Left lung (tissue), 10 donors: ENCODE measurements around the gene FBXL4. TPM values are rescaled to one million over a fixed set of nuclear protein-coding genes. Genes with fewer than 3 reads are reported as not detected.

Source experiments
- ATAC-seq: fragments of 200-7000 bp; cut with Tn5 transposase; one replicate; pipeline ENCODE4 v1.9.1; 2020; ENCODE audit warnings: moderate library complexity
- DNase-seq, 4 donors: peaks; one replicate each; pipeline ENCODE4 v3.0.0-alpha.2; 2013 to 2020
- H3K27ac ChIP-seq, 2 donors: fragments of 200-600 bp; sonication (generic) in 1 of 2; one replicate each; pipeline versions ENCODE4 v1.5.0 to v1.8.0; 2020 to 2021
- H3K27me3 ChIP-seq, 2 donors: fragments of 200-600 bp; sonication (generic) in 1 of 2; one replicate each; pipeline versions ENCODE4 v1.5.0 to v1.8.0; 2020 to 2021
- H3K36me3 ChIP-seq, 2 donors: fragments of 200-600 bp; sonication (generic) in 1 of 2; one replicate each; pipeline versions ENCODE4 v1.5.0 to v1.8.0; 2020 to 2021
- H3K4me1 ChIP-seq, 2 donors: fragments of 200-600 bp; one replicate each; pipeline ENCODE4 v1.8.0; 2021
- H3K4me3 ChIP-seq, 2 donors: fragments of 200-600 bp; sonication (generic) in 1 of 2; one replicate each; pipeline versions ENCODE4 v1.5.0 to v1.8.0; 2020 to 2021; ENCODE audit warnings: mild to moderate bottlenecking in 1 of 2
- H3K9me3 ChIP-seq, 2 donors: fragments of 200-600 bp; sonication (generic) in 1 of 2; one replicate each; pipeline versions ENCODE4 v1.5.0 to v1.8.0; 2020 to 2021
- intact Hi-C, 2 donors: fragments of 100-400 bp; cut with DNase I; formaldehyde crosslinking; loops; one replicate each; pipeline versions ENCODE4 v1.11.2 to v1.14.2; 2022
- polyA plus RNA-seq, 6 donors: library from polyadenylated mRNA; unstranded; fragments of 120-200 nt; gene quantifications; one replicate each; pipeline ENCODE4 v1.2.1, GENCODE V29; 2013; ENCODE audit not compliant: insufficient read length in 6 of 6
- total RNA-seq, 2 donors: library from RNA; stranded (reverse); fragmentation: NEBNext Ultra II Directional; extraction: Animal tissue kit (Norgen Biotek cat#: 25700); gene quantifications; one replicate each; pipeline ENCODE4 v1.2.1, GENCODE V29; 2021
- TF ChIP-seq, protein P1 (sequence below), 2 donors: fragments of 200-600 bp; sonication (generic) in 1 of 2; IDR thresholded peaks; one replicate each; pipeline versions ENCODE4 v1.5.0 to v1.8.0; 2021; ENCODE audit warnings: antibody characterized with exemption in 2 of 2
- donor health status: DM: no; HTN: yes; CAD: no.
- donor health status: DM: no; HTN: no; CAD: no.

FBXL4 gene
- total and polyA plus RNA-seq, 8 donors: 18.7 to 24.4 (median 21.0) TPM

DNA sequence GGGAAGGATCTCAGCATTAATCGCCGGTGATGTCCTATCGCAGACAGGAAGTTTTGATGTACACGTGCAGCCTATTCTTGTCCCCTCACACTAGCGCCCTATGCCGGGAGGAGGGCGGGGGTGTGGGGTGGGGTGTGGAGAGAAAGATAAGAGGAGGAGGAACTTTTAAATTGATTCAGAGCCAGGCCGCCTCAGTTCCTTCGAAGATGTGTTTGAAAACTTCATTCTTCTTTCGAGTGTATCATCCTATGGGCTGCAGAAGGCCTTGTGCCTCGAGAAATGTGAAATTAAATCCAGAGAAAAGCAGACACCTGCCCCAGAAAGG, 115.8 kb downstream of the FBXL4 start:
- Histone ChIP-seq H3K4me3 (no peak overlapping the region), H3K36me3 (no peaks in the 10 kb centered on the region), H3K27ac (no peak overlapping the region), H3K9me3 (no peaks in the 10 kb centered on the region), H3K27me3 (peaks cover 91 to 100% of the 10 kb centered on the region in 2 donors), H3K4me1 (peaks cover 12 to 49% of the 10 kb centered on the region in 2 donors)
- intact Hi-C loops: no loop called here
- DNase-seq: no peak
- no peak for ATAC-seq
- TF ChIP-seq, protein P1, sequence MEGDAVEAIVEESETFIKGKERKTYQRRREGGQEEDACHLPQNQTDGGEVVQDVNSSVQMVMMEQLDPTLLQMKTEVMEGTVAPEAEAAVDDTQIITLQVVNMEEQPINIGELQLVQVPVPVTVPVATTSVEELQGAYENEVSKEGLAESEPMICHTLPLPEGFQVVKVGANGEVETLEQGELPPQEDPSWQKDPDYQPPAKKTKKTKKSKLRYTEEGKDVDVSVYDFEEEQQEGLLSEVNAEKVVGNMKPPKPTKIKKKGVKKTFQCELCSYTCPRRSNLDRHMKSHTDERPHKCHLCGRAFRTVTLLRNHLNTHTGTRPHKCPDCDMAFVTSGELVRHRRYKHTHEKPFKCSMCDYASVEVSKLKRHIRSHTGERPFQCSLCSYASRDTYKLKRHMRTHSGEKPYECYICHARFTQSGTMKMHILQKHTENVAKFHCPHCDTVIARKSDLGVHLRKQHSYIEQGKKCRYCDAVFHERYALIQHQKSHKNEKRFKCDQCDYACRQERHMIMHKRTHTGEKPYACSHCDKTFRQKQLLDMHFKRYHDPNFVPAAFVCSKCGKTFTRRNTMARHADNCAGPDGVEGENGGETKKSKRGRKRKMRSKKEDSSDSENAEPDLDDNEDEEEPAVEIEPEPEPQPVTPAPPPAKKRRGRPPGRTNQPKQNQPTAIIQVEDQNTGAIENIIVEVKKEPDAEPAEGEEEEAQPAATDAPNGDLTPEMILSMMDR (IDR thresholded peaks at IDR 0.05): no peak

DNA sequence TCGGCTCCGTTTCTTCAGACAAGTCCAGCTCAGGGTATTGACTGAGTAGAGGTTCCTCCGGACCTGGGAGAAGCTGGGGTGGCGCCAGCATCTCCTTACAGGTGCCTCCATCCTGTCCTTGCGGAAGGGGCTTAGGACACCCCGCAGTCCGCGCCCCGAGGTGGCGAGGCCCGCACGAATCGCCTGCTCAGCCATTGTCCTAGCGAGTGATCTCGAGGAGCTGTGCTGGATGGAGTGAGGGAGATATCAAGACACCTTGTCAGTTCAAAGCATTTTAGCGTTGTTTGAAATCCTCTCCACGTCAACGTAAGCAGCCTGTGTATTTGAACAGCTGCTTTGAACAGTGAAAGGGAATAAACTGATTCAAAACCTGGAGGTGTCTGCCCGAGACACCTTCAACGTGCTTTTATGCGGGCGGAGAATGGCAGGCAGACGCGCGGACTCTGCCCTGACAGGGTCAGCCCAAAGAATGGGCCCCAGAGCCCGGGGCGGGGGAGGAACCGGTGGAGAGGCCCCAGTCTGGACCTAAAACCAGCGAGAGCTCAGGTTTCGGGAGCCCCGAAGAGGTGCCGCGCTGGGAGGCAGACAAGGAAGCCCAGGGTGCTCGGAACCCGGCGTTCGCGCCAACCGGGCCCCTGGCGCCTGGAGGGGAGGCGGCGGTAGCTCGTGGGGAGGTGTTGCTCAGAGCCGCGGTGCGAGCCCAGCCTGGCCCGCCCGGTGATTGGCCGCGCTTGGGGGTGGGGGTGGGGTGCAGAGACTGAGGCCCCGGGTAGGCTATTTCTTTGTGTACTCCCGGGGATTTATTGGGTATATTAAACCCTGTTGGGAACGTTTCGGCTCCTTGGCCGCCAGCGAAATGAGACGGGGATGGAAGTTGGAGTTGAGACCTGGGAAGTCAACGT, 116.4 kb downstream of the FBXL4 start:
- H3K9me3 ChIP-seq: no peaks in the 10 kb centered on the region
- DNase-seq: peak in 1 of 4 donors; percentile 78
- peaks cover 91 to 100% of the 10 kb centered on the region in 2 donors for H3K27me3 ChIP-seq
- TF ChIP-seq, protein P1 (IDR thresholded peaks at IDR 0.05): no peak
- no peak for ATAC-seq
- H3K4me1 ChIP-seq: peaks cover 12 to 49% of the 10 kb centered on the region in 2 donors
- H3K36me3 ChIP-seq: no peaks in the 10 kb centered on the region
- intact Hi-C loops: no loop called here
- no peak overlapping the region for H3K4me3 ChIP-seq
- H3K27ac ChIP-seq: no peak overlapping the region

DNA sequence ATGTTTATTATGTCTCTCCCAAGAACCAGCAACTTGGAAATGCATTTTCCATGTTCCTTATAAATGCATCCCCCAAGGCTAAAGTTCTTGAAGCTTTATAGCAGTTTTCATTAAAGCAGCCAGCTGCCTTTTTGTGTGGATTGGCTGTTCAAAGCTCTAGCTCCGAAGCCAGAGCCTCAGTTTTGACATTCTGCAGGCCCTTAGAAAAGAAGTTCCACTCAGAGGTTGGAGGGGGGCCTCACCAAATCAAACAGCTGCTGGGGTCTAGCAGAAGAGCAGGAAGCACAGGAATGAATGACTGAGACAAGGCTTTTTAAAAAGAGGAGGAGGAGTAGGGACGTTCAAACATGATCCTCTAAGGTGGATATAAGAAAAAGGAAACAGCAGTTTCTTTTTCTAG, 117.6 kb downstream of the FBXL4 start:
- ATAC-seq (no peak), DNase-seq (no peak)
- Histone ChIP-seq H3K4me3 (no peak overlapping the region), H3K4me1 (peaks cover 12 to 42% of the 10 kb centered on the region in 2 donors), H3K27ac (no peak overlapping the region), H3K36me3 (no peaks in the 10 kb centered on the region), H3K27me3 (peaks cover 91 to 100% of the 10 kb centered on the region in 2 donors), H3K9me3 (no peaks in the 10 kb centered on the region)
- TF ChIP-seq, protein P1 (IDR thresholded peaks at IDR 0.05): no peak
- intact Hi-C loops: no loop called here

DNA sequence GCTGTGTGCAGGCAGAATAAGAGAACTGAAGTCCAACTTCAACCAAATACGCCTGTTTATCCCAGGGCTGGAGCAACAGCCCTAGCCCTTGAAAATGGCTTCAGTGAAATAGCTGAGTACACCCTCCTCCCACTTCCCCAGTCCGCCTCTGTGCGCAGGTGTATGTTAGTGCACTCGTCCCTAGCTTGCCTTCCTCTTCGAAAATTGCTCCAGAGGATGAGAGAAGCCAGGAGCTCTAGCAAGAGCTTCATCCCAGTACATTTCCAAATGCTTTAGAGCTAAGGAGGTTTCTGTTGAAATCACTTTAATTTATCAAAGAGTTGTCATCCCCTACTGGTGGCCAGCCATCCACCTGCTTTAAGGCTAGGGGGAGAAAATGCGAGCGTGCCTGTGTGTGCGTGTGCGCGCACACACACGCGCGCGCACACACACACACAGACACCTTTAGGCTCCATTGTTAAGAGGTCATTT, 118.8 kb downstream of the FBXL4 start:
- H3K4me3 ChIP-seq: no peak overlapping the region
- TF ChIP-seq, protein P1 (IDR thresholded peaks at IDR 0.05): no peak
- DNase-seq (no peak), ATAC-seq (no peak)
- intact Hi-C loops: no loop called here
- H3K9me3 ChIP-seq: no peaks in the 10 kb centered on the region
- no peak overlapping the region for H3K27ac ChIP-seq
- H3K27me3 ChIP-seq: peaks cover 96 to 100% of the 10 kb centered on the region in 2 donors
- no peaks in the 10 kb centered on the region for H3K36me3 ChIP-seq
- H3K4me1 ChIP-seq: peaks cover 12 to 39% of the 10 kb centered on the region in 2 donors

DNA sequence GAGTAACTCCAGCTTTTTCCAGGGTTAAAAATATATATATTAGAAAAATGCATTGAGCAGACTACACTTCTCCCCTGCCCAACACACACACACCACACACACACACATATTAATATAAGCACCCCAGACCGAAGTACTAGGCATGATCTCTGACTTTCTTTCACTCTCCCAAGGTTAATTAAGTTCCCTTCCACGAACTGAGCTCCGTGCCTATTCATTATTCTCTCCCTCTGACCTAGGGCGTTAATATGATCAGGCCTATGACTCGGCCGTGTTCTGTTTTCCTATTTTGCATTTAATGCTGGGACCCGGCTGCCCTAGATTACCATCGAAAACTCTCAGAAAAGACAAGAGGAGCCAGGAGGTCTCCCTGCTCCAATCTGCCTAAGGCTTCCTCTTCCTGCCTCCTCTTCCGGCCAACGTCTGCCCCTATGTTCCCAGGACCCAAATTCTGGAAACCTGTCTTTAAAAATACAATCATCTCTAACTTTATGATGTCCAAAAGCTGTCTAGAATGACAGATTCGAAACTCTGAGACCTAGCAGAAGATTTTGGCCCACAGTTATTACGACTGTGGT, 119.4 kb downstream of the FBXL4 start:
- Histone ChIP-seq H3K27me3 (peaks cover 100% of the 10 kb centered on the region in 2 donors), H3K27ac (no peak overlapping the region), H3K4me3 (no peak overlapping the region), H3K36me3 (no peaks in the 10 kb centered on the region), H3K4me1 (peaks cover 12 to 33% of the 10 kb centered on the region in 2 donors), H3K9me3 (no peaks in the 10 kb centered on the region)
- intact Hi-C loops: no loop called here
- DNase-seq (no peak), ATAC-seq (no peak)
- TF ChIP-seq, protein P1 (IDR thresholded peaks at IDR 0.05): no peak
